HCT116 (cell line): ENCODE measurements around the gene SERINC5. TPM values are rescaled to one million over a fixed set of nuclear protein-coding genes. Genes with fewer than 3 reads are reported as not detected.

Experiments
- ATAC-seq: fragments of 200-7000 bp; cut with Tn5 transposase; 2 replicates; pipeline ENCODE4 v1.9.1; 2020; ENCODE audit warnings: mild to moderate bottlenecking, moderate library complexity
- BruUV-seq: library from RNA; stranded (reverse); fragments of 400-500 nt; replicated peaks from 2 replicates; lab custom pipeline; 2021; lab: Mats Ljungman, UMichigan
- CTCF ChIA-PET: fragments of 300-600 bp; sonication (Branson Sonifier 250); formaldehyde crosslinking; loops from one replicate; lab custom pipeline; 2021; ENCODE audit warnings: antibody characterized with exemption; lab: Charles Lee
- POLR2A ChIA-PET: fragments of 300-600, 350-600 bp; sonication (Branson Sonifier 250); formaldehyde crosslinking; loops from one replicate; lab custom pipeline; 2021; ENCODE audit warnings: antibody characterized with exemption; lab: Charles Lee
- RAD21 ChIA-PET, 2 experiments: fragments of 300-600 bp; sonication (Branson Sonifier 250); formaldehyde crosslinking; loops; one replicate each; lab custom pipeline; 2023; ENCODE audit warnings: low total read pairs in 2 of 2; ENCODE audit not compliant: uncharacterized antibody in 2 of 2, unreplicated experiment in 2 of 2, low non-redundant PET in 1 of 2; lab: Charles Lee
- DNase-seq: peaks from one replicate; pipeline ENCODE4 v3.0.0-alpha.2; 2010; ENCODE audit warnings: low read depth, low spot score
- H2AFZ ChIP-seq: fragments of 200-600 bp; shearing (Covaris generic), sonication (generic); 2 replicates; pipeline ENCODE4 v1.6.1; 2017; ENCODE audit warnings: low read depth, mixed run types, mixed read lengths, antibody characterized with exemption, low read length; ENCODE audit not compliant: poor library complexity, severe bottlenecking
- H3K27ac ChIP-seq: 2 replicates; pipeline ENCODE4 v1.5.1; 2012; ENCODE audit warnings: low read depth, low read length
- H3K27me3 ChIP-seq: fragments of 200-600 bp; sonication (generic); 2 replicates; pipeline ENCODE4 v1.6.1; 2016; ENCODE audit warnings: mixed run types, low read length, mixed read lengths; ENCODE audit not compliant: insufficient read depth
- H3K36me3 ChIP-seq, 2 experiments: fragments of 200-500 bp in 1 of 2; fragments of 200-600 bp in 1 of 2; sonication (Bioruptor generic) in 1 of 2; sonication (generic) in 1 of 2; 2 replicates each; pipeline versions ENCODE4 v1.5.1 to v1.6.1; 2014 to 2016; ENCODE audit warnings: low read length in 2 of 2, inconsistent platforms in 1 of 2, mixed read lengths in 1 of 2, mixed run types in 1 of 2; ENCODE audit not compliant: insufficient read depth in 2 of 2, control insufficient read depth in 1 of 2
- H3K4me1 ChIP-seq, 2 experiments: fragments of 200-600 bp in 1 of 2; sonication (generic) in 1 of 2; 2 replicates each; pipeline versions ENCODE4 v1.5.1 to v1.6.1; 2012 to 2017; ENCODE audit warnings: low read length in 2 of 2, inconsistent platforms in 1 of 2, mild to moderate bottlenecking in 1 of 2, mixed read lengths in 1 of 2, mixed run types in 1 of 2, moderate library complexity in 1 of 2; ENCODE audit not compliant: insufficient read depth in 2 of 2, control insufficient read depth in 1 of 2
- H3K4me2 ChIP-seq: fragments of 200-600 bp; sonication (generic); 2 replicates; pipeline ENCODE4 v1.6.1; 2017; ENCODE audit warnings: mixed run types, low read length, mixed read lengths
- H3K4me3 ChIP-seq, 2 experiments: fragments of 200-600 bp in 1 of 2; sonication (generic) in 1 of 2; replicated peaks in 1 of 2; 2 replicates each; pipeline ENCODE4 v1.5.1; 2011 to 2016; ENCODE audit warnings: low read length in 2 of 2, control low read depth in 1 of 2, low read depth in 1 of 2, mild to moderate bottlenecking in 1 of 2, mixed read lengths in 1 of 2, mixed run types in 1 of 2
- H3K79me2 ChIP-seq: fragments of 200-600 bp; sonication (generic); 2 replicates; pipeline ENCODE4 v1.6.1; 2017; ENCODE audit warnings: mild to moderate bottlenecking, mixed run types, low read length, moderate library complexity, mixed read lengths; ENCODE audit not compliant: insufficient read depth
- H3K9ac ChIP-seq: fragments of 200-600 bp; sonication (generic); 2 replicates; pipeline ENCODE4 v1.6.1; 2016; ENCODE audit warnings: low read length, mixed read lengths
- H3K9me2 ChIP-seq: fragments of 200-600 bp; sonication (generic), shearing (Covaris generic); 2 replicates; pipeline ENCODE4 v1.6.1; 2017; ENCODE audit warnings: mixed run types, mild to moderate bottlenecking, moderate library complexity; ENCODE audit not compliant: insufficient read depth
- H3K9me3 ChIP-seq, 2 experiments: fragments of 200-500 bp in 1 of 2; fragments of 200-600 bp in 1 of 2; sonication (Bioruptor generic) in 1 of 2; sonication (generic) in 1 of 2; 2 replicates each; pipeline ENCODE4 v1.6.1; 2014 to 2017; ENCODE audit warnings: low read length in 2 of 2, mixed read lengths in 2 of 2, inconsistent platforms in 1 of 2, low read depth in 1 of 2, mild to moderate bottlenecking in 1 of 2, mixed run types in 1 of 2, moderate library complexity in 1 of 2; ENCODE audit not compliant: control insufficient read depth in 1 of 2, insufficient read depth in 1 of 2
- H4K20me1 ChIP-seq: fragments of 200-600 bp; sonication (generic), shearing (Covaris generic); 2 replicates; pipeline ENCODE4 v1.6.1; 2017; ENCODE audit warnings: mixed run types, mild to moderate bottlenecking, moderate library complexity; ENCODE audit not compliant: insufficient read depth
- EGR1 ChIP-seq: IDR thresholded peaks from 2 replicates; pipeline ENCODE4 v1.6.1; 2012; ENCODE audit warnings: low read depth
- ELF1 ChIP-seq: IDR thresholded peaks from 2 replicates; pipeline ENCODE4 v1.6.1; 2012; ENCODE audit warnings: low read depth, borderline replicate concordance
- EZH2 ChIP-seq: fragments of 200-600 bp; sonication (generic); IDR thresholded peaks from 2 replicates; pipeline ENCODE4 v1.6.1; 2017; ENCODE audit warnings: antibody characterized with exemption, mixed run types
- EZH2phosphoT487 ChIP-seq: fragments of 200-600 bp; IDR thresholded peaks from 2 replicates; pipeline ENCODE4 v1.6.1; 2018; ENCODE audit warnings: antibody characterized with exemption, borderline replicate concordance
- JUND ChIP-seq: IDR thresholded peaks from 2 replicates; pipeline ENCODE4 v1.6.1; 2012
- POLR2A ChIP-seq: IDR thresholded peaks from 2 replicates; pipeline ENCODE4 v1.7.0; 2011; ENCODE audit warnings: borderline replicate concordance; ENCODE audit not compliant: insufficient read depth, insufficient read length; ENCODE audit errors: extremely low read depth
- POLR2AphosphoS5 ChIP-seq: IDR thresholded peaks from 2 replicates; pipeline ENCODE4 v1.6.1; 2011; ENCODE audit warnings: mild to moderate bottlenecking, low read depth, low read length, moderate library complexity
- SIN3A ChIP-seq: IDR thresholded peaks from 2 replicates; pipeline ENCODE4 v1.6.1; 2012; ENCODE audit warnings: low read depth
- TCF7L2 ChIP-seq: IDR thresholded peaks from 2 replicates; pipeline ENCODE4 v1.7.0; 2011; ENCODE audit warnings: borderline replicate concordance, inconsistent platforms; ENCODE audit not compliant: insufficient read depth, insufficient read length; ENCODE audit errors: extremely low read depth
- YY1 ChIP-seq: IDR thresholded peaks from 2 replicates; pipeline ENCODE4 v1.6.1; 2011; ENCODE audit warnings: low read length, low read depth, moderate library complexity, mild to moderate bottlenecking; ENCODE audit not compliant: insufficient replicate concordance; ENCODE audit errors: extremely low read depth
- intact Hi-C: fragments of 100-400 bp; cut with micrococcal nuclease; formaldehyde crosslinking; loops from 2 replicates; pipeline ENCODE4 v1.10.0; 2022
- total RNA-seq: library from RNA; stranded (reverse); gene quantifications from one replicate; pipeline ENCODE4 v1.2.1, GENCODE V29; 2021; ENCODE audit not compliant: unreplicated experiment
- TF ChIP-seq, protein P1 (sequence below): IDR thresholded peaks from 2 replicates; pipeline ENCODE4 v1.6.1; 2012; ENCODE audit warnings: low read depth
- TF ChIP-seq, protein P2 (sequence below): IDR thresholded peaks from 2 replicates; pipeline ENCODE4 v1.6.1; 2011; ENCODE audit warnings: mild to moderate bottlenecking, low read length, moderate library complexity; ENCODE audit not compliant: insufficient replicate concordance; ENCODE audit errors: extremely low read depth

SERINC5 gene
- total RNA-seq, 1 experiment from 2014 or later = 39.3 TPM

DNA sequence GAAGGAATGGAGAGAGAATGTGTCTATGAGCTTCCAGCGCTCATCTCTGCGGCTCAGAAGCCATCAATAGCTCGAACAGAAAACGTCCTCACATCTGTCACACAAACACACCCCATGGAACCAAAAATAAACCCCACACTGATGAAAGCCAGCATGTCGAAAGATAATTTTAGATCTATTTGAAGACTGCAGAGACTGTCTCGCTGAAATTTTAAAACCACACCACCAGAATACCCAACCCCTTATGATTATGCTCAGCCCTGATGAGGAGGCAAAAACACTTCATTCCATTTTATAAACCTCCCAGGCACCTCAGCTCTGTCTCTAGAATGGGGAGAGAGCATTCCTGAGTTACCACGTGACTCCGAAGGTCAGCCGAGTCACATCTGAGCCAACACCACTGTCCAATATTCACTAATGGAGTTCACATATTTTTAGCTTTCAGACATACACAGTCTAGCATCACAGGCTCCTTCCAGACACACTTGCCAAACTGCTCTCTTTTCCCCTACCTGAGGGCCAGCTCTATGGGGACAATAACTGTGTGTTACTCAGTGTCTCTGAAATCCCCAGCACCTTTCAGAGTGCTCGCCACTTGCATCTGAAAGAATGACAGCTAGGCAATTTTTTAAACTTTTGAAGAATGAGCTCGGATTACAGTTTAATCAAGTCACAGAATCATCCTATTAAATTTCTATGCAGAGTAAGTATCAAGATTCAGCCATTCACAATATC lies 63.2 kb downstream of the SERINC5 start:
- ChIA-PET RAD21 (no interaction called here), CTCF (interaction anchor here (0.5 kb wide), 1 partner anchor 83 kb away, joined by 3 read pairs; no protein-coding TSS in a partner anchor), POLR2A (no interaction called here)
- Histone ChIP-seq H3K9ac (no peak overlapping the region), H3K36me3 (no peaks in the 10 kb centered on the region), H3K9me2 (no peaks in the 10 kb centered on the region), H3K9me3 (no peaks in the 10 kb centered on the region), H4K20me1 (no peaks in the 10 kb centered on the region), H3K27me3 (no peaks in the 10 kb centered on the region), H3K4me3 (no peak overlapping the region), H3K4me2 (peak overlapping the region; percentile 32; the same call in 1 of the 2 replicates), H2AFZ (no peak overlapping the region), H3K79me2 (0 out of 2 replicates have a peak, but pooled peaks cover 3% of the 10 kb centered on the region), H3K27ac (no peak overlapping the region), H3K4me1 (peaks cover 19 to 29% of the 10 kb centered on the region in 2 experiments)
- TF ChIP-seq TCF7L2 = no peak
- TF ChIP-seq, protein P1, sequence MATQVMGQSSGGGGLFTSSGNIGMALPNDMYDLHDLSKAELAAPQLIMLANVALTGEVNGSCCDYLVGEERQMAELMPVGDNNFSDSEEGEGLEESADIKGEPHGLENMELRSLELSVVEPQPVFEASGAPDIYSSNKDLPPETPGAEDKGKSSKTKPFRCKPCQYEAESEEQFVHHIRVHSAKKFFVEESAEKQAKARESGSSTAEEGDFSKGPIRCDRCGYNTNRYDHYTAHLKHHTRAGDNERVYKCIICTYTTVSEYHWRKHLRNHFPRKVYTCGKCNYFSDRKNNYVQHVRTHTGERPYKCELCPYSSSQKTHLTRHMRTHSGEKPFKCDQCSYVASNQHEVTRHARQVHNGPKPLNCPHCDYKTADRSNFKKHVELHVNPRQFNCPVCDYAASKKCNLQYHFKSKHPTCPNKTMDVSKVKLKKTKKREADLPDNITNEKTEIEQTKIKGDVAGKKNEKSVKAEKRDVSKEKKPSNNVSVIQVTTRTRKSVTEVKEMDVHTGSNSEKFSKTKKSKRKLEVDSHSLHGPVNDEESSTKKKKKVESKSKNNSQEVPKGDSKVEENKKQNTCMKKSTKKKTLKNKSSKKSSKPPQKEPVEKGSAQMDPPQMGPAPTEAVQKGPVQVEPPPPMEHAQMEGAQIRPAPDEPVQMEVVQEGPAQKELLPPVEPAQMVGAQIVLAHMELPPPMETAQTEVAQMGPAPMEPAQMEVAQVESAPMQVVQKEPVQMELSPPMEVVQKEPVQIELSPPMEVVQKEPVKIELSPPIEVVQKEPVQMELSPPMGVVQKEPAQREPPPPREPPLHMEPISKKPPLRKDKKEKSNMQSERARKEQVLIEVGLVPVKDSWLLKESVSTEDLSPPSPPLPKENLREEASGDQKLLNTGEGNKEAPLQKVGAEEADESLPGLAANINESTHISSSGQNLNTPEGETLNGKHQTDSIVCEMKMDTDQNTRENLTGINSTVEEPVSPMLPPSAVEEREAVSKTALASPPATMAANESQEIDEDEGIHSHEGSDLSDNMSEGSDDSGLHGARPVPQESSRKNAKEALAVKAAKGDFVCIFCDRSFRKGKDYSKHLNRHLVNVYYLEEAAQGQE = no peak
- no peak for TF ChIP-seq ELF1
- TF ChIP-seq POLR2AphosphoS5 = no peak
- TF ChIP-seq YY1 = no peak
- TF ChIP-seq, protein P2, sequence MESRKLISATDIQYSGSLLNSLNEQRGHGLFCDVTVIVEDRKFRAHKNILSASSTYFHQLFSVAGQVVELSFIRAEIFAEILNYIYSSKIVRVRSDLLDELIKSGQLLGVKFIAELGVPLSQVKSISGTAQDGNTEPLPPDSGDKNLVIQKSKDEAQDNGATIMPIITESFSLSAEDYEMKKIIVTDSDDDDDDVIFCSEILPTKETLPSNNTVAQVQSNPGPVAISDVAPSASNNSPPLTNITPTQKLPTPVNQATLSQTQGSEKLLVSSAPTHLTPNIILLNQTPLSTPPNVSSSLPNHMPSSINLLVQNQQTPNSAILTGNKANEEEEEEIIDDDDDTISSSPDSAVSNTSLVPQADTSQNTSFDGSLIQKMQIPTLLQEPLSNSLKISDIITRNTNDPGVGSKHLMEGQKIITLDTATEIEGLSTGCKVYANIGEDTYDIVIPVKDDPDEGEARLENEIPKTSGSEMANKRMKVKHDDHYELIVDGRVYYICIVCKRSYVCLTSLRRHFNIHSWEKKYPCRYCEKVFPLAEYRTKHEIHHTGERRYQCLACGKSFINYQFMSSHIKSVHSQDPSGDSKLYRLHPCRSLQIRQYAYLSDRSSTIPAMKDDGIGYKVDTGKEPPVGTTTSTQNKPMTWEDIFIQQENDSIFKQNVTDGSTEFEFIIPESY = no peak
- no peak for TF ChIP-seq EZH2
- TF ChIP-seq SIN3A = no peak
- no peak for TF ChIP-seq JUND
- no peak for TF ChIP-seq EZH2phosphoT487
- TF ChIP-seq EGR1 = no peak
- no peak for TF ChIP-seq POLR2A
- ATAC-seq (peak; percentile 70), DNase-seq (no peak)
- intact Hi-C loops = no loop called here
- no TSS peak for BruUV-seq
